H7 (cell line): Measurements from ENCODE around the gene TRMT1. TPM values are rescaled to one million over a fixed set of nuclear protein-coding genes. Genes with fewer than 3 reads are reported as not detected.
A peak's percentile ranks its signal among the peaks of the same experiment; 100 is the strongest.

Experiments
- DNase-seq: peaks from one replicate; pipeline ENCODE4 v3.0.0; 2012
- H3K27me3 ChIP-seq: 2 replicates; pipeline ENCODE4 v1.6.0; 2011; ENCODE audit warnings: mild to moderate bottlenecking, low read length; ENCODE audit not compliant: control insufficient read depth, insufficient read depth
- H3K36me3 ChIP-seq: replicated peaks from 2 replicates; pipeline ENCODE4 v1.5.1; 2011; ENCODE audit warnings: low read length; ENCODE audit not compliant: control insufficient read depth, insufficient read depth
- H3K4me3 ChIP-seq: 2 replicates; pipeline ENCODE4 v1.5.1; 2011; ENCODE audit warnings: low read depth, mild to moderate bottlenecking, control low read depth, low read length, moderate library complexity; ENCODE audit not compliant: insufficient read depth
- total RNA-seq: library from RNA; depleted of rRNA; stranded (reverse); fragments of >200 nt; shearing (Covaris generic); gene quantifications from 2 replicates; pipeline ENCODE4 v1.2.3, GENCODE V29; 2014

TRMT1 gene
- total RNA-seq, 1 experiment from 2014 or later = 89.1 TPM

GRCh38 chr19:13087295-13087694 lies 29.2 kb downstream of the TRMT1 start:
- H3K27me3 ChIP-seq = peaks cover 8% of the 10 kb centered on the region

GRCh38 chr19:13086341-13086740 lies 30.2 kb downstream of the TRMT1 start:
- peaks cover 2% of the 10 kb centered on the region for H3K27me3 ChIP-seq
- no peaks in the 10 kb centered on the region for H3K36me3 ChIP-seq
- no peak overlapping the region for H3K4me3 ChIP-seq
- no peak for DNase-seq

More at GRCh38 chr19:13087295-13087694, 29.2 kb downstream of the TRMT1 start:
- H3K4me3 ChIP-seq = no peak overlapping the region
- H3K36me3 ChIP-seq = no peaks in the 10 kb centered on the region
- no peak for DNase-seq

- H3K36me3 ChIP-seq = no peaks in the 10 kb centered on the region
- H3K27me3 ChIP-seq = peaks cover 2% of the 10 kb centered on the region
- H3K4me3 ChIP-seq = no peak overlapping the region
- no peak for DNase-seq
Measured at GRCh38 chr19:13085666-13086065, 30.9 kb downstream of the TRMT1 start.

GRCh38 chr19:13083627-13084026 lies 32.9 kb downstream of the TRMT1 start:
- peaks cover 2% of the 10 kb centered on the region for H3K27me3 ChIP-seq
- no peaks in the 10 kb centered on the region for H3K36me3 ChIP-seq
- H3K4me3 ChIP-seq = no peak overlapping the region
- DNase-seq = no peak

- Histone ChIP-seq H3K27me3 (peaks cover 2% of the 10 kb centered on the region), H3K4me3 (no peak overlapping the region), H3K36me3 (no peaks in the 10 kb centered on the region)
- no peak for DNase-seq
Measured at GRCh38 chr19:13083008-13083404, 33.5 kb downstream of the TRMT1 start.

GRCh38 chr19:13082192-13083007 lies 34.1 kb downstream of the TRMT1 start:
- Histone ChIP-seq H3K36me3 (no peaks in the 10 kb centered on the region), H3K4me3 (no peak overlapping the region), H3K27me3 (peaks cover 2% of the 10 kb centered on the region)
- DNase-seq = peak; percentile 86

- no peak overlapping the region for H3K4me3 ChIP-seq
- H3K36me3 ChIP-seq = no peaks in the 10 kb centered on the region
- H3K27me3 ChIP-seq = peaks cover 3% of the 10 kb centered on the region
- peak; percentile 71 for DNase-seq
Measured at GRCh38 chr19:13079542-13079986, 37.0 kb downstream of the TRMT1 start.

- Histone ChIP-seq H3K27me3 (peaks cover 3% of the 10 kb centered on the region), H3K4me3 (no peak overlapping the region), H3K36me3 (no peaks in the 10 kb centered on the region)
- DNase-seq = no peak
Measured at GRCh38 chr19:13078897-13079541, 37.5 kb downstream of the TRMT1 start.

GRCh38 chr19:13078381-13078780 lies 38.2 kb downstream of the TRMT1 start:
- Histone ChIP-seq H3K36me3 (no peaks in the 10 kb centered on the region), H3K4me3 (no peak overlapping the region), H3K27me3 (peaks cover 3% of the 10 kb centered on the region)
- peak; percentile 77 for DNase-seq

- no peak for DNase-seq
- H3K27me3 ChIP-seq = peaks cover 3% of the 10 kb centered on the region
- H3K4me3 ChIP-seq = no peak overlapping the region
- H3K36me3 ChIP-seq = no peaks in the 10 kb centered on the region
Measured at GRCh38 chr19:13077240-13077639, 39.3 kb downstream of the TRMT1 start.

- H3K27me3 ChIP-seq = peaks cover 3% of the 10 kb centered on the region
- no peaks in the 10 kb centered on the region for H3K36me3 ChIP-seq
- no peak overlapping the region for H3K4me3 ChIP-seq
- no peak for DNase-seq
Measured at GRCh38 chr19:13076787-13077186, 39.8 kb downstream of the TRMT1 start.

- peaks cover 3% of the 10 kb centered on the region for H3K27me3 ChIP-seq
- no peaks in the 10 kb centered on the region for H3K36me3 ChIP-seq
- H3K4me3 ChIP-seq = no peak overlapping the region
- DNase-seq = no peak
Measured at GRCh38 chr19:13076320-13076719, 40.2 kb downstream of the TRMT1 start.

- no peak overlapping the region for H3K4me3 ChIP-seq
- no peak for DNase-seq
- H3K36me3 ChIP-seq = no peaks in the 10 kb centered on the region
- peaks cover 3% of the 10 kb centered on the region for H3K27me3 ChIP-seq
Measured at GRCh38 chr19:13074378-13074777, 42.2 kb downstream of the TRMT1 start.

GRCh38 chr19:13073263-13073662 lies 43.3 kb downstream of the TRMT1 start:
- Histone ChIP-seq H3K4me3 (no peak overlapping the region), H3K36me3 (no peaks in the 10 kb centered on the region), H3K27me3 (peaks cover 3% of the 10 kb centered on the region)
- DNase-seq = no peak
